ENCODE results near the gene MYO1E.

Gene MYO1E

DNA sequence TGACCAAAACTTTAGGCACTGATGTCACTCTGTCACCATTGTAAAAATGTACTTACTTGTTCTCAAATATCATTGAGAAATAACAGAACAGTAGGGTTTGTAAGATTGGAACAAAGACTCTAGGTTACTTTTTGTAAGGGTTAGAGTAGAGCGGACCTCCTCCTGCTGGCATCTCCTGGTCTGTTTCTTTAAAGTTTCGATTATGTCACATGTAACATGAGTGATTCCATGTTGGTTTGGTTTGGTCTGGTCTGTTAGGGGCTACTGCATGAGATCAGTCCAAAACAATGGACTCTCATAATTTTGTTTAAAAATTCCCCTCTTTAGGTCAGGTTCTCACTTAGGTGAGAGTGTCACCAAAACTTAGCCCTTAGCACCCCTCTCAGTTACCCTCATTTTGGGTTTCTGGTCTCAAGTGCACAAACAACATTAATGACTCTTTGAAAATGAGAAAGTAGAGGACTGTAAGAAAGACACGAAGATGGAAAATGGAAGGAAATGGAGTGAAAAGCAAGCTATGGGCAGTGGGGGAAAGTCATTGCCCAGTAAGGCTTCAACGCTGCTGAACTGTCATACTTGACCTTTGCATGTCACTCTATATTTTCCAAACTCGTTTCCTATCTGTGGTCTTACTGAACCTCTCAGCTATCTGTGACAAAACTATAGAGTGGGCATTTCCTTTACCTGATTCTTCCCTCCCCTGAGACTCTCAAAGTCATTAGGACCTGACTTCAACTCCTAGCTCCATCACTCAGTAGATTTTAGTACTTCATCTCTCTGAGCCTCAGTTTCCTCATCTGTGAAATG lies 113.3 kb downstream of the MYO1E start:
- DNase-seq (ENCODE audit: low spot score): no peak

DNA sequence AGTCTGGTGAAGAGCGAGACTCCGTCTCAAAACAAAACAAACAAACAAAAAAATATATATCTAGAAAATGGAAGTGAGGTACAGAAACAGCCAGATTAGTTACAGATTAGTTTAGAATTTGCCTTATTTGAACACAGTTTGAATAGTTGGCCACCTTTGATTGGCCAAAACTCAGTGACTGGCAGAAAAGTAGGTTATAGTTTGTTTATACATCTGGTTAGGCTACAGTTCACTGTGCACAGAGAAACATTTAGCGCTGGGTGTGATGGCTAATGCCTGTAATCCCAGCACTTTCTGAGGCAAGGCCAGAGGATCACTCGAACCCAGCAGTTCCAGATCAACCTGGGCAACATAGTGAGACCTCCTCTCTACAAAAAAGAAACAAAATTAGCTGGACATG lies 114.4 kb downstream of the MYO1E start:
- DNase-seq (ENCODE audit: low spot score): no peak

DNA sequence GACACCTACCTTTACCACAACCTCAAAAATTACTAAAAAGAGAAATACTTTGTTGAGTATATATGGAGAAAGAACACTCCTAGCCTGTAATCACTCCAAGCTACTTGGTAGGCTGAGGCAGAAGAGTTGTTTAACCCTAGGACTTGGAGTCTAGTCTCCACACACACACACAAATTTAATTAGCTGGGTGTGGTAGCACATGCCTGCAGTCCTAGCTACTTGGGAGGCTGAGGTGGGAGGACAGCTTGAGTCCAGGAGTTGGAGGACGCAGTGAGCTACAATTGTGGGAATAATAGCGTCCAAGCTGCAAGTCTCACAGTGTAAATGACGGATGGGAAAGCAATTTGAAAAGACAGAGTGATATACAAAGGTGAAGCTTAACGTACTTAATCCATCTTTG lies 115.5 kb downstream of the MYO1E start:
- DNase-seq (ENCODE audit: low spot score): no peak

DNA sequence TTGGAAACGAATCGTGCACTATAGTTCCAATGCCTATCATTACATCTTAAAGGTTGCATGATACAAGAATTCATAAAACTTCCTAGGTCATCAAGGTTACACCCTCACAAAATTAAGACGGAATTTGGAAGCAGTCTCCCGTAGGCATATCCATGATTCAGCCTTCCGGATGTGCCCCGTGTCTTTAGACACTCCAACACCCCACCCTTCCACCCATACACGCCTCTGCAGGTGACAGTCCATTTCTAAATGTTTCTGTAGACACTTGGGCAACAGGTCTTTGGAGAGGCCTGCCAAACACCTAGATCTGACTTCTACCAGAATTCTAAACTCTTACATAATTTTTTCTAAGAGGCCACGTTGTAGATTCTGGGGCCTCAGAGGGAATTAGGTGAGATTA lies 116.2 kb downstream of the MYO1E start:
- DNase-seq (ENCODE audit: low spot score): no peak

DNA sequence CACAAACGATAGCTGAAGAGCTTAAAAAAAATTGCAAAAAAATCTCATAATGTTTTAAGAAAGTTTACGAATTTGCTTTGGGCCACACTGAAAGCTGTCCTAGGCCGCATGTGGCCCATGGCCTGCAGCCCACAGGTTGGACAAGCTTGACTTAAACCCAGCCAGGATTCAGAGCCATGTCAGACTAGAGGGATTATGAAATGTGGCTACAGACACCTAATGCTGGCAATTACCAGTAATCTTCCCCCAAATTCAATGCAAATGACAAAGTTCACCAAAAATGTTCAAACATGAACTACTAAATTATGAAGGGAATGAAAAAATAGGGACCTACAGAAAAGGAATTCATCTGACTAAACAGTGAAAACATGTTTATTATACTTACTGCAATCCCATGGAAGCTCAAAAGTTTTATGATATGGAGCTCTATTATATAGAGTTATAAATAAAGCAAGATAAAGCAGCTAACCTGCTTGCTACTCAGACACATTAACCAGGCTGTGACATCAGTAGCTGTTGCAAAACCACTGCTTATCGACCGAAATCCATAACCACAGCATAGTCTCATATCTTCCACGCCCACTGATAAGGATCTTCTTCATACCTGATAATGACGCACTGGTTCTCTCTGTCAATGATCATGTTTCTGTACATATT lies 116.9 kb downstream of the MYO1E start:
- no peak for DNase-seq (ENCODE audit: low spot score)

DNA sequence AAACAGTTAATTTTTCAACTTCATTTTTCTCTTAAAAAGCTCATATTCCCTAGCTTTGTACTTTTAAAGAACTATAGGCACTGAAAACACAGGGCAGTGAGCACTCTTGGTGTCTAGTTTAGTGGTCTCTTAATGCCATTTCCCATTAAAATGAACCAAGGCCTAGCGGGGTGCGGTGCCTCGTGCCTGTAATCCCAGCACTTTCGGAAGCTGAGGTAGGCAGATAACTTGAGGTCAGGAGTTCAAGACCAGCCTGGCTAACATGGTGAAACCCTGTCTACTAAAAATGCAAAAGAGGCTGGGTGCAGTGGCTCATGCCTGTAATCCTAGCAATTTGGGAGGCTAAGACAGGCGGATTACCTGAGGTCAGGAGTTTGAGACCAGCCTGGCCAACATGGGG lies 120.5 kb downstream of the MYO1E start:
- DNase-seq (ENCODE audit: low spot score): no peak

DNA sequence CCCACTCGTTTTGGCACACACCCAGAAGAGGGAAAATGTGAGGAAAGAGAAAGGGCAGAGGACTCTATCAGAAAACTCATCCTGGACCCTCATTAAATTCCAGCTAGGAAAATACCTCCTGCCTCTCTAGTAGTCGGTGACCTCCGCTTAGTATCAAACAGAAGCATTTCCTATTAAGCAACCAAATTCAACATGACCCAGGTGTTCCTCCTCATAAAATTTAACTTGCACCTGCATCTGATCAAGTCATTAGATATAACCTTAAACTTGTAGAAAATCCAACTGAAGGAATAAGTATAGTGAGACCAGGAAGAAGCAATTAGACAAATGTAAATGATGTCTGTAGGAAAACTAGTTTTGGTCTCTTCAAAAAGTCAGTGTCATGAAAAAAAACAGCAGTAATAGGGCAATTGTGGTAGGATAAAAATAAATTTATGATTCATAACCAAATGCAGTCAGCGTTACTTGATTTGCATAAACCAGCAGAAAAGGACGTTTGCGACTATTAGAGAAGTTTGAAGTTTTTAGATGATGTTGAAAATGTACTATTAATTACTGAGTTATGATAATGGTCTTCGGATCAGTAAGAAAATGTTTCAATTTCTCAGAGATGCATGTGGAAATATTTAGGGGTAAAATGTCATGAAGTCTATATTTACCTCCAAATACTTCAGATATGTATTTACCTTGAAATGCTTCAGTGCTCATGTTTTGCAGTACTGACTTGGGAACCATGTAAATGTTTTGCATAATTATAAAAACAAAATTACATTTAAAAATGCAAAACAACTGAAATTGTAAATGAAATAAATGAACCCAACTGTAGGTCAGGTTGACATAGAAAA lies 121.4 kb downstream of the MYO1E start:
- peak; percentile 85 for DNase-seq (ENCODE audit: low spot score)

DNA sequence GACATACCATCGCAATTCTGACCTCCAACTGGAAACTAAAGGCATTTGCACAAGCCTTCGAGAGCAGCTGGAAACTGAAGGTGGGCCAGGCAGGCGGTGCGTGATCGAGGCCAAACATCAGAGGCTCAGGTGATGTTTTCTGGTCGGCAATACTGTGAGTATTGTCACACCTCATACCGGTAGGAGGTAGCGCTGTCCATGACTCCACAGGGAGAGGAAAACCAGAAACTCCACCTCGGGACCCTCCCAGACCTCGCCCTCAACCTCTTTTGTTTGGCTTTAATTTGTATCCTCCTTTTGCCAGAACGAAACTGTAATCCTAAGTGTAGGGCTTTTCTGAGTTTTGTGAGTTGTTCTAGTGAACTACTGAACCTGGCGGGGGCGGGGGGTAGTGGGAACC lies 122.4 kb downstream of the MYO1E start:
- DNase-seq (ENCODE audit: low spot score): no peak

DNA sequence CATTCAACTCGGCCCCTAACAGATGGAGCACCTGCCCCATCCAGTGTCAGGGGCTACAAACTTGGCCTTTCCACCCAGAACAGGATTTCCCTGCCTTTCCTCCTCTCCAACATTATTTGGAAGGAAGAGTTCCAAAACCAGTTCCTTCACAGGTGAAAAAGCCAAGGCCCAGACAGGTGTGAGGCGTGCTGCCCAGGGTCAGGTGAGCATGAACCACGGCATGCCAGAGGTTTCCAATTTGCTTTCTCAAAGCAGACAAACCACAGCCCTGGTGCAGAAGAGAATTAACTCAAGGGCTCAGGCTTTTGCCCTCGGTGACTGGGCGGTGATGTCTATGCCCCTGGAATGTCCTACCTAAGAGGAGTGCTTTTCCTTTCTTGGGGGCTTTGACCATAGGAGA lies 122.9 kb downstream of the MYO1E start:
- DNase-seq (ENCODE audit: low spot score): peak; percentile 12

DNA sequence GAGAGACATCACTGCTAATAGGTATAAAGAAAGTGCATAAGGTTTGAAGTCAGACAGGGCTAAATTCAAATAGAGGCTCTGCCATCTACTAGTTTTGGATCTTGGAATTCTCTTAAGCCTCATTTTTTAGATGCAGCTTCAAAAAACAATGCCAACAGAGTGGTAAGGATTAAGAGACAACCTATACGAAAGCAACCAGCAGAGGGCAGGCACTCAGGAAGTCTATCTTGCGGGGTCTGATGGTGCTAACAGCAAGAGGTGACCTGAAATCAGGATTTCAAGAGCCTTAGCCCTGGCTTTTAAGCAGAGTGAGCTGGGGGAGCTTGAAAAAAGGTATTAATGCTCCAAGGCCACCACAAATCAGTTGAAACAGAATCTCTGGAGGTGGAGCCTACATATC lies 125.3 kb downstream of the MYO1E start:
- DNase-seq (ENCODE audit: low spot score): peak; percentile 84

DNA sequence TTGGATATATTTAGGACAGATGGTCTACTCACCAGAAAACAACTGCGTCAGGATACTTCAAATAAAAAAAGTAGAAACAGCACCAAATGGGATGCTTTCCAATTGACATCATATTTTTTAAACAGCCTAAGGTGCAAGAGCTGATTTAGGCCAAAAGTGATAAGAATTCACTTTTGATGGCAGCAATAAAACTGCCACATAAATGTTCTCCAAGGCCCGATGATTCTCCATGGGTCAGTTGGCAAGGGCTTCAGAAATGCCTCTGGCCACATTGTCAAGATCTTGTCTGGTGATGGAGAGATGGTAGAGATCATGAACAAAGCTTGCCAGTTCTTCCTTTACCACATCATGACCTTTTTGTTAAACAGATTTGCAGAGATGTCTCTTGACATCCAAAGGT lies 127.1 kb downstream of the MYO1E start:
- no peak for DNase-seq (ENCODE audit: low spot score)

DNA sequence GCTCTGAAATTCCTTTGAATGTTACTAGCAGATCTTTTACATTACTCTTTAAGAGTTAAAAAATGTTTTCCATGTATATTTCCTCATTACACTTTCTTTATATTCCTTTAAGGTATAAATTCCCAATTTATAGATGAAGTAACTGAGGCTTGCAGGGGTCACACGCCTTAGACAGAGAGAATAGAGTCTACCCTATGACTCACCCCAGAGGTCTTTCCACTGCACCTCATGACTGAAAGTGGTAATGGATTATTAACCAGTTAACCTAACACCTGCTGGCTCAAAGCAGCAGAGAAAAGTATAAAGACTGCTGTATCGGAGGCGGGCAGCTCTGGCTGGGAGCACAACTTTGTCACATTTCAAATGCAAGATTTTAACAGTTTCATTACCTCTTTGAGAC lies 128.3 kb downstream of the MYO1E start:
- no peak for DNase-seq (ENCODE audit: low spot score)

DNA sequence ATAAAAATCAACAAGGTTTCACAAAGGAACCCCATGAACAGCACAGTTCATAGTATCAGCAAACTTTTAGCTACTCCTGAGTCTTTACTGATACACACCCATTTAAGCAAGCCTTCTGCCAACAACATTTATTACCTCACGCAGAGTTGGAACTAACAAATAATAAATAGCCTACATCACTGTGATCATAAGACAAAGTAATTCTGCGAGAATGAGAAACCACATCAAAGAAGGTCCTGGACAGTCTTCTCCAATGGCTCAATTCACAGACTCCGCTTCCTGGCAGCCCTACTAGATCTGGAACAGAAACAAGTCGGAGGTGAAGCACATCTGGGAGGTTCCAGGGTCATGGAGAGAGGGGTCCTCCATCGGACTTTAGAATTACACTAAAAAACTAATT lies 129.0 kb downstream of the MYO1E start:
- DNase-seq (ENCODE audit: low spot score): no peak

DNA sequence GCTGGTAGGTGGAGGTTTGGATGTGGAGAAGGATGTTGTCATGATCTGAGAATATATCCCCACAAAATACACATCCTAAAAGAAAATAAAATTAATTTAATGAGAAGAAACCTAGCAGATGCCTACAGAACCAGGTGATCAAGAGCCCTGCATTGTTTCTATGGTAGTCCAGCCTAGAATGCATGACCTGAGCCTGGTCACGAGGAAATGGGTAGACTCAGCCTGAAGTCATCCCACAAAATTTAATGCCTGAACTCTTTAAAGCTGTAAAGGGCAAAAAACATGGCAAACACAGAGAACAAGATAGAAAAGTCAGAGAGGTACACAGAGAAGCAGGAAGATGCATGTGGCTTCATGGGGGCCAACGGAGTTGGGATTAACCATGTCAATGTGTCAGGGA lies 130.0 kb downstream of the MYO1E start:
- no peak for DNase-seq (ENCODE audit: low spot score)

DNA sequence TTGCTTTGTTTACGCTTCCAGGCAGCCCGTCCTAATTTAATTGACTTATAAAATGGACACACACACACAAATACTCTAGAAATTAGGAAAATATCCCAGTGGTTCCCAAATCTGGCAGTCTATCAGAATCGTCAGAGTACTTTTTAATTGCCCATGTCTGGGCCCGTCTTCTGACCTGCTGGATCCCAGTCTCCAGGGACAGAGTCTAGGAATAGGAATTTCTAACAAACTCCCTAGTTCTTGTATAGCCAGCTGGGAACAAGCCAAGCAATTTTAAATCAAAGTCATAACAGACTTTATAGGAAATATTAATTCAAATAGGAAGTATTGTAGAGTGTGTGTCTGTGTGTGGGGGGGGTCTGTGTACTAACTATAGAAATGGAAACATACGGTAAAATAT lies 132.6 kb downstream of the MYO1E start:
- DNase-seq (ENCODE audit: low spot score): no peak

DNA sequence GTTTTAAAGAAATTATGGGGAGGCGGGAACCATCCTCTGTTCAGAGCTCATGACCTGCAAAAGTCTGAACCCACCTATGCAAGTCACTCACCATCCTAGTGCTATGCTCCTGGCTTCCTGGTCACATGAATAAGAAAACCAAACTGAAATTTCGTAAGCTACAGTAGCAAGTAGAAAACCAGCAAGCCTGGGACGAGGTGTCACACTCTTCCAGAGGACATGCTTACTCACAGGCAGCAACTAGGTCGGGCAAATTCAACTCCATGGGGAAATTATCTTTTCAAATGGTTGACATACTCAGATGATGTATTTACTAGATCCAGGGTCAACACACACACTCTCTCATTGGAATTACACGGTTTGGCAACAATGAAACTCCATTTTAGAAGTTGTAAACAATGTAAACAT lies 134.7 kb downstream of the MYO1E start:
- no peak for DNase-seq (ENCODE audit: low spot score)

DNA sequence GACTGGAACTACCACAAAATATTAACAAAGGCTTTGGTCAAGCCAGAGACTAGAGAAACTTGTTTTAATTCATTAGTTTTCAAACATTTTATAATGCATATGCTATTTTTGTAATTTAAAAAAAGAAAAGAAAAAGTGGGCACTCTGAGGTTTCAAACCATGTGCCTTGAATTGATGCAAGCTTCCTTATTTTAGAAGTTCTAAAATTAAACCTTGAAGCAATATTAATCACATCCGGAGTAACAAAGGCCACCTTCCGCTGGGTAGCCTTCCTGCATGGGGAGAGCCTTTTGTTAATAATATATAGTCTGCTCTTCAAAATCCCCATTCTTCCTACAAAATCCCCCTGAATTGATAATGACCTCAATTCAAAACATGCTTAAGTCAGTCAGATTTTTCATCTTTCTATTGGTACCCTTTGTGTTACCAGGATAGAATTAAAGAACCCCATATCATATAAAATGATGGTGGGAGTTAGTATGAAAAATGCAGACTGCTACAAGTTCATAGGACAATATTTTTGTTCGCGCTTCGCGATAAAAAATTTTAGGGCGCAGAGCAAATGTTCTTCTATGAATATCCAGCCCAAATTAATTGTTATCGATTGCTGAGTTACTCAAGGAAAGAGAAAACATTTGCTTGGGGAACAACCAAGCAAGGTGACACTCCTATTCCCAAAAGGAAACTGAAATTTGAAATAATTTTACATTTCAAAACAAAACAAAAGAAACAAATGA lies 135.4 kb downstream of the MYO1E start:
- DNase-seq (ENCODE audit: low spot score): peak; percentile 25

DNA sequence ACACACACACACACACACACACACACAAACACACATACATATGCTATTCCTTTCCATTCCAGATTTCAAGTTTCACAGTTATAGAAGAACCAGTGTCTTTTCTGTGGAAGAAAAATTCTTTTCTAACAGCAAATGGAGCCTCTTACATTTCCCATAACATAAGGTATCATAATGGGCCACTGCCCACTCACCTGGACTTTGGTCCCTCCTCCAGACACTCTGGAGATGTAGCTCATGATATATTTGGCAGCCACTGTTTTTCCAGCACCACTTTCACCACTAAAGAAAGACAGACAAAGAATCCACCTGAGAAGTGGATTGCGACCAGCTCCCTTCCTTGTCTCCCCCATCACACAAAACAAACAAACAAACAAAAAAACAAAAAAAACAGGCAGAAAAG lies 136.3 kb downstream of the MYO1E start:
- DNase-seq (ENCODE audit: low spot score): no peak

DNA sequence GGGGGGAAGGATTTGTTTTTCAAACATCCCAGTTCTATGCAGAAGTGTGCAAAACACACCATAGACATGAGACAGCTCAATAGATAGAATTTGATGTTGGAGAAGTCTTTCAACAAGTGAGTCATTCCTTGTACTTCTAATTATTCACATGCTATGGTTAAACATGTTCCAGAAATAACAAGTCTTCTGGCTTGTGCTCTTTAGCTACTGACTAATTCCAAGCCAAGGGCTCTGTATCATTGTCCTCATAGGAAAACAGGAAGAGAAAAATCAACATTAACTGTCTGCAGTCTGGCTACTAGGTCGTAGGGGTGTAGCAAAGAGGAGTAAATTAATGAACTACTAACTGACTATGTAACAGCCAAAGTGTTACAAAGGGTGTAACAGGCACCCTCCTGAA lies 140.2 kb downstream of the MYO1E start:
- DNase-seq (ENCODE audit: low spot score): no peak

DNA sequence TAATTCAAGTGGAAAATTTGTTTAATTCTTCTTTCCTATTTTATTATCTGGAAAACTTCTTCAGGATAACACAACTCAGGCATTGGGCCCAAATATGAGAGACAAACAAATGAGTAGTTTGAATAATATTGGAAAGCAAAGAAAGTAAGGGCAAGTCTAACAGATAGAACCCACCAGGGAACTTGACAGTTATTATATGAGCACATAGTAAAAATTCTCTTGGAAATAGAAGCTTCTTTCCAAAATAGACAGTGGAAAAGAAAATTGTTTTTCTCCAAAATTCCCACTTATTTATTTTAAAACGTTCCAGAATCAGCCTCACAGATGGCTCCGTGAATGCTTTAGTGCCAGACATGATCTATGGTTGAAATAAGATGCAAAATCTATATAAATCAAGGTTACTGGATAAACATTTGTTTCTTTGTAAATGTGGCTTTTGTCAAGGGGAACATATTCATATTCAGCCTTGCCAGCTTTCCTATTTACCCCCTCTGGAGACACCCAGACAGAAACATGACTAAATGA lies 142.1 kb downstream of the MYO1E start:
- DNase-seq (ENCODE audit: low spot score): no peak

DNA sequence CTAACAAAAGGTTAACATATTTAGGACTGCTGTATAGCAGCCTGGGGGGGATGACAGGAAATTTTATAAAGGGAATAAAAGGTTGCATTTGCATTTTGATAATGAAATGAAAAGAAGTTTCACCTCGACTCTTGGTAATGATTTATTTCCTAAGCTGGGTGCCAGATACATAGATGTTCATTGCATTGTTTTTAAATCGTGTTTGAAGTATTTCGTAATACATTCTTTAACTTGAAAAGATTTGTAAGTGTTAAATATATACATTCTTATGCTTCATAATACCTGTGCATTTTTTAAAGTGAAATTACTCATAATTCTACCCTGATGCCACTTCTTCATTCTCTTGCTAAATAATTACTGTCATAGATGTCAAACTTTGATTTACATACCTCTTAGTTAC lies 143.2 kb downstream of the MYO1E start:
- DNase-seq (ENCODE audit: low spot score): no peak

DNA sequence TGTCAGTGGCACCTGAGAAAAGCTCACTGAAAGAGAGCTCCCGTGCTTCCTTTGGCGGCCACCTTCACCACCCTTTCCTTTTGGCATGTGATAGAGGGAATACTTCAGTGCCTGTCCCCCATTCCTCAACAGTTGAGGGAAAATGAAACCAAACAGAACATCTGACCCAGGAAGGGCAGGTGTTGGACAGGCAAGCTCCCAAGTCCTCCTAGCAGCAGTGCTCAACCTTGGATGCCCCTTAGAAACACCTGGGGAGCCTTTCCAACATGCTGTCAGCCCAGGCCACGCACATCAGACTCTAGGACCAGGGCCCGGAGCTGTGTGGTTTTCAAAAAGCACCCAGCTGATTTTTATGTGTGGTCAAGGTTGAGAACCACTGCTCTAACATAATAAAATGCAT lies 143.7 kb downstream of the MYO1E start:
- DNase-seq (ENCODE audit: low spot score): no peak
